ENCODE measurements around the gene CHI3L1.

Gene CHI3L1

DNA sequence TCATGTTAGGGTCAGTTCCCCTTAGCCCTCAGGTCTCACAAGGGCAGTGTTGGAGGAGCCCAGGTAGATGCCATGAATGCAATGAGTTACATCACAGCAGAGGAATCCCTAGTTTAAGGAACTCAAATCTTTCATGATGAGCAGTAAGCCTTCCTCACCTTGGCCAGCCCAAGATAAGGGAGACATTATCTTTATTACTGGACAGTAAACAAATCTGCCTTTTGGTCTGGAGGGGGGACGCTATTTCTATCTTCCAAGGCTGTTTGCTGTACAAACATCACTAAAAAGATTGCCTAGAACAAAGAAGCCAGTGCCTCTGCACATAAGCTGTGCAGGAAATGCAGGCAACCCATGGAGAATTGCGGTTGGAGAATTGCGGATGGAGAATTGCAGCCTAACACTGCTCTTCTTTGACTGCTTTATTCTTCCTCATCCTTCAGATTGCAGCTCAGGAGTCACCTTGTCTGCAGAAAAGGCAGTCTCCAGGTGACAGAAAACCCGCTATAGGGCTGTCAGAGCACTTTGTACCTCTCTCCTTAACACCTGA lies 2.3 kb upstream of the CHI3L1 start:
- WGBS (ENCODE audit: insufficient coverage) = 100% methylated on average over 2 of the region's 4 CpGs
- Histone ChIP-seq H3K36me3 (ENCODE audit: control insufficient read depth in 4 of 4, insufficient read depth in 4 of 4, low read length in 3 of 4) (no peaks in the 10 kb centered on the region), H3K4me1 (ENCODE audit: control extremely low read depth in 1 of 4, control insufficient read depth in 4 of 4, insufficient read depth in 4 of 4, low read length in 3 of 4) (peaks cover 0 to 14% (median 9%) of the 10 kb centered on the region in 4 experiments), H3K27me3 (replicated peaks in 2 of 5; ENCODE audit: control insufficient read depth in 4 of 5, insufficient read depth in 5 of 5, low read length in 4 of 5) (peaks cover 0 to 2% (median 0%) of the 10 kb centered on the region in 5 experiments), H3K4me3 (ENCODE audit: control insufficient read depth in 1 of 7, extremely low read depth in 1 of 7, insufficient read depth in 4 of 7, low read depth in 2 of 7, low read length in 6 of 7) (no peak overlapping the region), H3K27ac (ENCODE audit: insufficient read depth in 1 of 2, low read depth in 1 of 2, low read length in 2 of 2, poor library complexity in 1 of 2, severe bottlenecking in 2 of 2) (no peak overlapping the region), H3K9me3 (ENCODE audit: control extremely low read depth in 1 of 5, control insufficient read depth in 4 of 5, insufficient read depth in 2 of 5, low read depth in 1 of 5, low read length in 4 of 5) (no peaks in the 10 kb centered on the region)
- no peak for DNase-seq
- ChIA-PET CTCF (interaction anchor here (4.1 kb wide), 1 partner anchor 17 kb away, joined by 25 read pairs; no protein-coding TSS in a partner anchor), POLR2A (no interaction called here)

DNA sequence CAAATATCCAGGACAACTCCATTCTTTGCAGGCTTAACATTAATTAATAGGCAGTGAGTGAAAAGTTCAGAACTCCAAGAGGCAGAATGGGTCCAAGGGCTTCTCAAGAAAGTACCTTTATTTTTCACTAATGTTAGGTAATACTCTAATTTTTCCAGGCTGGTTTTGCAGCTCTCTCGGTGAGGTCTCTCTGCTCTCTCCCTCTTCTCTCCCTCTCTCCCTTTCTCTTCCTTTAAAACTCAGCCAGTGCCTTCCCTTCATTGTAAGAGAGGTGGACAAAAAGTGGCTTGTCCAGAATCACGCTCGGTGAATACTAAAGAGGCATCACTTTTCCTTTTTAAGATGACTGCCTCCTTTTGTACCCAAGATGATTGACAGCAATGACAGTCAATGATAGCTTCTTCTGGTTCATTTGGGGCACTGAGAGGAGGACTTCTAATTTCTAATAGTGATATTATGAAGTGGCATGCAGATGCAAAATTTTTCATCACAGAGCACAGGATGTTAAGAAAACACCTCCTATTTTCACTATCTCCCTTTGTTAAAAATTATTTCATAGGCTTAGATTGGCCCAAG lies 1.3 kb upstream of the CHI3L1 start:
- Histone ChIP-seq H3K27me3 (replicated peaks in 2 of 5; ENCODE audit: control insufficient read depth in 4 of 5, insufficient read depth in 5 of 5, low read length in 4 of 5) (peaks cover 0 to 2% (median 0%) of the 10 kb centered on the region in 5 experiments), H3K27ac (ENCODE audit: insufficient read depth in 1 of 2, low read depth in 1 of 2, low read length in 2 of 2, poor library complexity in 1 of 2, severe bottlenecking in 2 of 2) (no peak overlapping the region), H3K4me3 (ENCODE audit: control insufficient read depth in 1 of 7, extremely low read depth in 1 of 7, insufficient read depth in 4 of 7, low read depth in 2 of 7, low read length in 6 of 7) (no peak overlapping the region), H3K4me1 (ENCODE audit: control extremely low read depth in 1 of 4, control insufficient read depth in 4 of 4, insufficient read depth in 4 of 4, low read length in 3 of 4) (peaks cover 0 to 14% (median 9%) of the 10 kb centered on the region in 4 experiments), H3K9me3 (ENCODE audit: control extremely low read depth in 1 of 5, control insufficient read depth in 4 of 5, insufficient read depth in 2 of 5, low read depth in 1 of 5, low read length in 4 of 5) (no peaks in the 10 kb centered on the region), H3K36me3 (ENCODE audit: control insufficient read depth in 4 of 4, insufficient read depth in 4 of 4, low read length in 3 of 4) (no peaks in the 10 kb centered on the region)
- ChIA-PET CTCF (interaction anchor here (1.4 to 4.1 kb wide), 2 partner anchors 16 to 29 kb away, joined by 5 to 25 read pairs; no protein-coding TSS in a partner anchor), POLR2A (interaction anchor here (0.8 kb wide), 1 partner anchor 9 kb away, joined by 3 read pairs; no protein-coding TSS in a partner anchor)
- 100% methylated on average over 2 of the region's 3 CpGs for WGBS (ENCODE audit: insufficient coverage)
- DNase-seq = no peak

DNA sequence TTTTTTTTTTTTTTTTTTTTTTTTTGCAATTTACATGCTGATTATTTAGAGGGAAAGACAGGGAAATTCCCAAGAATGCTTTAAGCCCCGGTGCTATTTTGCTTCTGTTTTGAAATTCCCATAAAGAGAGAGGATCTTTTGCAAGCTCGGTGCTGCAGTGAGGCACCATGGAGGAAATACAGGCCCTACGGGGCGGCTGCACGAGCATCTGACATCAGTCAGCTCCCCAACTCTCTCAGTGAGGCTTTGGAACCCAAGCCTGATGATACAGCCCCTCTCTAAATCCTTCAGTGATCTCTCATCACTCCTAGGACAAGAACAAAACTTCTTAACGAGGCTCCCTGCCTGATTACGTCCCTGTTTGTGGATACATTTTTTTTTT lies 791 bp upstream of the CHI3L1 start:
- WGBS (ENCODE audit: insufficient coverage) = 79% methylated on average over 7 of the region's 7 CpGs
- no peak overlapping the region for H3K27ac ChIP-seq (ENCODE audit: insufficient read depth in 1 of 2, low read depth in 1 of 2, low read length in 2 of 2, poor library complexity in 1 of 2, severe bottlenecking in 2 of 2)
- CTCF ChIA-PET = interaction anchor here (1.4 to 4.1 kb wide), 2 partner anchors 15 to 29 kb away, joined by 5 to 25 read pairs; no protein-coding TSS in a partner anchor
- POLR2A ChIA-PET = interaction anchor here (0.8 kb wide), 1 partner anchor 9 kb away, joined by 3 read pairs; no protein-coding TSS in a partner anchor
- H3K36me3 ChIP-seq (ENCODE audit: control insufficient read depth in 4 of 4, insufficient read depth in 4 of 4, low read length in 3 of 4) = no peaks in the 10 kb centered on the region
- H3K4me1 ChIP-seq (ENCODE audit: control extremely low read depth in 1 of 4, control insufficient read depth in 4 of 4, insufficient read depth in 4 of 4, low read length in 3 of 4) = peaks cover 0 to 14% (median 9%) of the 10 kb centered on the region in 4 experiments
- DNase-seq = no peak
- H3K4me3 ChIP-seq (ENCODE audit: control insufficient read depth in 1 of 7, extremely low read depth in 1 of 7, insufficient read depth in 4 of 7, low read depth in 2 of 7, low read length in 6 of 7) = no peak overlapping the region
- peaks cover 0 to 2% (median 0%) of the 10 kb centered on the region in 5 experiments for H3K27me3 ChIP-seq (replicated peaks in 2 of 5; ENCODE audit: control insufficient read depth in 4 of 5, insufficient read depth in 5 of 5, low read length in 4 of 5)
- no peaks in the 10 kb centered on the region for H3K9me3 ChIP-seq (ENCODE audit: control extremely low read depth in 1 of 5, control insufficient read depth in 4 of 5, insufficient read depth in 2 of 5, low read depth in 1 of 5, low read length in 4 of 5)

DNA sequence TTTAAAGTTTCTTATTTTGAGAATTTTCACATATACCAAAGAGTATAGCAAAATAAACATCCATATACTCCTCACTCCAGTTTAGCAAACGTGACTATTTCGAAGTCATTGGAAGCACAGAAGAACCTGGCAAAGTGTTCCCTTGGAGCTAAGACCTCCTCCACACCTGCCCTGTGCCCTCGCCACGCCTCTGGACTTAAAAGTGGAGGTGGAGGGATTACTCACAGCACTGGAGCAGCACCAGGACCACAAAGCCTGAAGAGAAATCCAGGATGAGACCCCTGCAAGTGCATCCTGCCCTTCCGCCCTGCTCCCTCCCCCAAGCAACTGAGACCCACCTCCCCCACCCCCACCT lies 436 bp downstream of the CHI3L1 start:
- DNase-seq = no peak

DNA sequence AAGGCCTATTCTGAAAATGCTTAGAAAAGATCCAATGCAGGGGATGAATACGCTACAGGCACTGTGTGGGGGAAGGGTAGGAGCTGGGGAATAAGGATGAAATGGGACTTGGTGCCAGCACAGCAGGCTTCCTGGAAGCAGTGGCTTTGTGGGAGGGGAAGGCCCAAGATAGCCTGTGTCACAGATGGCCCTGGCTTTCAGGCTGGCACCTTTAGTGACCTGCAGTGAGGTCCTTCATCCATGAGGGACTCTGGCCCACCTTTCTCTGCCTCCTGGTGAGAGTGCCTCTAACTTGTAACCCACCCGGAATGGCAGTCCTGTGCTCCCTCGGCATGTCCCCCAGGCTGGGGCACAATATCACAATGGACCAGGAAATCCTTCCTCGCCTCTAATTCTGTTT lies 919 bp downstream of the CHI3L1 start:
- Histone ChIP-seq H3K27me3 (replicated peaks in 2 of 5; ENCODE audit: control insufficient read depth in 4 of 5, insufficient read depth in 5 of 5, low read length in 4 of 5) (peaks cover 0 to 2% (median 0%) of the 10 kb centered on the region in 5 experiments), H3K27ac (ENCODE audit: insufficient read depth in 1 of 2, low read depth in 1 of 2, low read length in 2 of 2, poor library complexity in 1 of 2, severe bottlenecking in 2 of 2) (no peak overlapping the region), H3K9me3 (ENCODE audit: control extremely low read depth in 1 of 5, control insufficient read depth in 4 of 5, insufficient read depth in 2 of 5, low read depth in 1 of 5, low read length in 4 of 5) (no peaks in the 10 kb centered on the region), H3K4me3 (ENCODE audit: control insufficient read depth in 1 of 7, extremely low read depth in 1 of 7, insufficient read depth in 4 of 7, low read depth in 2 of 7, low read length in 6 of 7) (no peak overlapping the region), H3K4me1 (ENCODE audit: control extremely low read depth in 1 of 4, control insufficient read depth in 4 of 4, insufficient read depth in 4 of 4, low read length in 3 of 4) (peaks cover 0 to 14% (median 9%) of the 10 kb centered on the region in 4 experiments), H3K36me3 (ENCODE audit: control insufficient read depth in 4 of 4, insufficient read depth in 4 of 4, low read length in 3 of 4) (no peaks in the 10 kb centered on the region)
- 98% methylated on average over 4 of the region's 4 CpGs for WGBS (ENCODE audit: insufficient coverage)
- ChIA-PET CTCF (interaction anchor here (0.5 to 4.1 kb wide), 3 partner anchors 11 to 31 kb away, joined by 3 to 25 read pairs (median 6); no protein-coding TSS in a partner anchor), POLR2A (interaction anchor here (1.0 kb wide), 1 partner anchor 40 kb away, joined by 3 read pairs; no protein-coding TSS in a partner anchor)
- no peak for DNase-seq

More for the DNA sequence above, 436 bp downstream of the CHI3L1 start:
- Histone ChIP-seq H3K4me3 (ENCODE audit: control insufficient read depth in 1 of 7, extremely low read depth in 1 of 7, insufficient read depth in 4 of 7, low read depth in 2 of 7, low read length in 6 of 7) (no peak overlapping the region), H3K4me1 (ENCODE audit: control extremely low read depth in 1 of 4, control insufficient read depth in 4 of 4, insufficient read depth in 4 of 4, low read length in 3 of 4) (peaks cover 0 to 14% (median 9%) of the 10 kb centered on the region in 4 experiments), H3K27ac (ENCODE audit: insufficient read depth in 1 of 2, low read depth in 1 of 2, low read length in 2 of 2, poor library complexity in 1 of 2, severe bottlenecking in 2 of 2) (no peak overlapping the region), H3K27me3 (replicated peaks in 2 of 5; ENCODE audit: control insufficient read depth in 4 of 5, insufficient read depth in 5 of 5, low read length in 4 of 5) (peaks cover 0 to 2% (median 0%) of the 10 kb centered on the region in 5 experiments), H3K36me3 (ENCODE audit: control insufficient read depth in 4 of 4, insufficient read depth in 4 of 4, low read length in 3 of 4) (no peaks in the 10 kb centered on the region), H3K9me3 (ENCODE audit: control extremely low read depth in 1 of 5, control insufficient read depth in 4 of 5, insufficient read depth in 2 of 5, low read depth in 1 of 5, low read length in 4 of 5) (no peaks in the 10 kb centered on the region)
- WGBS (ENCODE audit: insufficient coverage) = 97% methylated on average over 3 of the region's 5 CpGs
- ChIA-PET CTCF (interaction anchor here (0.5 to 4.1 kb wide), 3 partner anchors 12 to 30 kb away, joined by 3 to 25 read pairs (median 6); no protein-coding TSS in a partner anchor), POLR2A (no interaction called here)

DNA sequence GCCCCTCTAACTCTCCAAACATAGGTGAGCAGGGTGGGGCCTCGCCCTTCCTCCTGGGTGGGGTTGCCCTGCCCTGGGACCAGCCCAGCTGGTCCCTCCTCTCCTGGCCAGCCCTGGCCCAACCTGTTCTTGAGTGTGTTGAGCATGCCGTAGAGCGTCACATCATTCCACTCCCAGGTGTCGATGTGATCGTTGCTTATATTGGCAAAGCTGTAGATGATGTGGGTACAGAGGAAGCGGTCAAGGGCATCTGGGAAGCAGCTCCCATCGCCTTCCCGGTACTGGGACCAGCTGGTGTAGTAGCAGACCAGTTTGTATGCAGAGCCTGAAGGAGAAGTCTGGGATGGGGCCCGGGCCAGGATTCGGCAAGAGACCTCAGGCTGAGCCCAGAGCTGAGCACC lies 1.4 kb downstream of the CHI3L1 start:
- no peak overlapping the region for H3K4me3 ChIP-seq (ENCODE audit: control insufficient read depth in 1 of 7, extremely low read depth in 1 of 7, insufficient read depth in 4 of 7, low read depth in 2 of 7, low read length in 6 of 7)
- H3K4me1 ChIP-seq (ENCODE audit: control extremely low read depth in 1 of 4, control insufficient read depth in 4 of 4, insufficient read depth in 4 of 4, low read length in 3 of 4) = peaks cover 0 to 14% (median 9%) of the 10 kb centered on the region in 4 experiments
- 99% methylated on average over 8 of the region's 10 CpGs for WGBS (ENCODE audit: insufficient coverage)
- H3K27ac ChIP-seq (ENCODE audit: insufficient read depth in 1 of 2, low read depth in 1 of 2, low read length in 2 of 2, poor library complexity in 1 of 2, severe bottlenecking in 2 of 2) = no peak overlapping the region
- H3K36me3 ChIP-seq (ENCODE audit: control insufficient read depth in 4 of 4, insufficient read depth in 4 of 4, low read length in 3 of 4) = no peaks in the 10 kb centered on the region
- H3K27me3 ChIP-seq (replicated peaks in 2 of 5; ENCODE audit: control insufficient read depth in 4 of 5, insufficient read depth in 5 of 5, low read length in 4 of 5) = peaks cover 0 to 2% (median 0%) of the 10 kb centered on the region in 5 experiments
- no peak for DNase-seq
- H3K9me3 ChIP-seq (ENCODE audit: control extremely low read depth in 1 of 5, control insufficient read depth in 4 of 5, insufficient read depth in 2 of 5, low read depth in 1 of 5, low read length in 4 of 5) = no peaks in the 10 kb centered on the region
- POLR2A ChIA-PET = interaction anchor here (1.0 kb wide), 1 partner anchor 39 kb away, joined by 3 read pairs; no protein-coding TSS in a partner anchor
- CTCF ChIA-PET = interaction anchor here (2.1 to 4.1 kb wide), 2 partner anchors 13 to 31 kb away, joined by 6 to 25 read pairs; no protein-coding TSS in a partner anchor

DNA sequence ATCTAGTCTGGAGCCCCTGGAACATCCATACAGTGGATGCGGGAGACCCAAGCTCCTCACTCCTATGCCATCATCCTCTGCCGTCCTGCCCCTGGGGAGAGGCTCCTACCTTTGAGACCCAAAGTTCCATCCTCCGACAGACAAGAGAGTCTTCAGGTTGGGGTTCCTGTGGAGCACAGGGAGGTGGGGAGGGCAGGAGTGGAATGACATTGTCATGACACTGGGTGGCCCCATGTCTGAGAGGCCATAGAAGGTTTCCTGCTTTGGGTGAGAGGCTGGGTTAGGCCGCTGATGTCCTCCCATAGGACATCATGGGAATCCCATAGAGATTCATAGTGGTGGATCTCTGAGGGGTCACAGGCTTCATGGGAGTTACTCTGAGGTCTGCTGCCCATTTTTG lies 2.0 kb downstream of the CHI3L1 start:
- Histone ChIP-seq H3K27ac (ENCODE audit: insufficient read depth in 1 of 2, low read depth in 1 of 2, low read length in 2 of 2, poor library complexity in 1 of 2, severe bottlenecking in 2 of 2) (no peak overlapping the region), H3K9me3 (ENCODE audit: control extremely low read depth in 1 of 5, control insufficient read depth in 4 of 5, insufficient read depth in 2 of 5, low read depth in 1 of 5, low read length in 4 of 5) (no peaks in the 10 kb centered on the region), H3K36me3 (ENCODE audit: control insufficient read depth in 4 of 4, insufficient read depth in 4 of 4, low read length in 3 of 4) (no peaks in the 10 kb centered on the region), H3K4me1 (ENCODE audit: control extremely low read depth in 1 of 4, control insufficient read depth in 4 of 4, insufficient read depth in 4 of 4, low read length in 3 of 4) (peaks cover 0 to 14% (median 9%) of the 10 kb centered on the region in 4 experiments), H3K27me3 (replicated peaks in 2 of 5; ENCODE audit: control insufficient read depth in 4 of 5, insufficient read depth in 5 of 5, low read length in 4 of 5) (peaks cover 0 to 2% (median 0%) of the 10 kb centered on the region in 5 experiments), H3K4me3 (ENCODE audit: control insufficient read depth in 1 of 7, extremely low read depth in 1 of 7, insufficient read depth in 4 of 7, low read depth in 2 of 7, low read length in 6 of 7) (no peak overlapping the region)
- no peak for DNase-seq
- ChIA-PET POLR2A (no interaction called here), CTCF (interaction anchor here (2.1 to 4.1 kb wide), 2 partner anchors 13 to 32 kb away, joined by 6 to 25 read pairs; no protein-coding TSS in a partner anchor)
- WGBS (ENCODE audit: insufficient coverage) = 100% methylated on average over 2 of the region's 4 CpGs

Measured in common myeloid progenitor, CD34-positive (primary cell).